Measurements from ENCODE around the gene C8G. TPM values are rescaled to one million over a fixed set of nuclear protein-coding genes. Genes with fewer than 3 reads are reported as not detected.

C8G gene
- total and polyA plus RNA-seq, 3 experiments from 2014 or later, result 0.96 TPM; not detected in 2

DNA sequence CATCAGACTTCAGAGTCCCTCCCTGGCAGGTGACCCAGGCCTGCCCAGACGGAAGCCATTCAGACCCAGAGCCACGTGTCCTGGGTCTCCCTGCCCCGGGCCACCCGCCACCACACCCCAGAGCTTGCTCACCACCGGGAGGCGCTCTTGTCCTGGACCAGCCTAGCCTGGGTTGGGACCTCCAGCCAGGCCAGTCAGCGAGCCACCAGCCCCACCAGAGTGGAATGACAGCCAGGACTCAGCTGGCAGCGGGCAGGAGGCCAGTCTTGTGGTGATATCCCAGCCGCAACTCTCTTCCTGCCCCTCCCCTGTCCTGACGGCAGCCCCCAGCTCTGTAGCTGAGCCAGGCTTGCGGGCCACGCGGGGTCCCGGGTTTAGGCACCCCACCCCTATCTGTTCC lies 30.6 kb downstream of the C8G start:
- no peaks in the 10 kb centered on the region for H3K9me3 Mint-ChIP-seq
- peaks cover 26% of the 10 kb centered on the region for H3K4me1 ChIP-seq (ENCODE audit: insufficient read depth, low read length)
- POLR2A ChIA-PET, result interaction anchor here (1.0 to 3.0 kb wide), 7 partner anchors 10 to 54 kb away, joined by 3 to 11 read pairs (median 6); partner anchors contain the start of genes CLIC3 and PAXX
- H3K36me3 ChIP-seq (ENCODE audit: insufficient read depth, low read length), result no peaks in the 10 kb centered on the region
- peak in 2 of 5 donors; percentile 30 to 63 for DNase-seq
- no peaks in the 10 kb centered on the region for H3K9me3 ChIP-seq (ENCODE audit: low read length)
- CTCF ChIA-PET, result interaction anchor here (0.9 to 4.6 kb wide), 18 partner anchors 9 to 183 kb away, joined by 3 to 30 read pairs (median 6); partner anchors contain the start of genes AJM1, C8G, CLIC3 and FBXW5
- H3K27ac Mint-ChIP-seq, result peak overlapping the region in 7 of 8 donors; percentile 48 to 85 (median 76)
- no peak overlapping the region for H3K27ac ChIP-seq (ENCODE audit: low read depth, low read length)
- no peaks in the 10 kb centered on the region for H3K36me3 Mint-ChIP-seq
- peaks cover 21 to 45% (median 24%) of the 10 kb centered on the region in 3 donors for H3K4me1 Mint-ChIP-seq
- peaks cover 0 to 5% of the 10 kb centered on the region in 2 donors for H3K27me3 Mint-ChIP-seq
- H3K4me3 ChIP-seq (ENCODE audit: low read length), result no peak overlapping the region
- peak overlapping the region; percentile 63 to 85 (median 70) for H3K4me3 Mint-ChIP-seq
- no peaks in the 10 kb centered on the region for H3K27me3 ChIP-seq (ENCODE audit: insufficient read depth, low read length, poor library complexity, severe bottlenecking)

- Mint-ChIP-seq H3K4me3 (peak within 1 kb of the TSS; percentile 63 to 85 (median 70)), H3K36me3 (no peaks in the 10 kb centered on the region), H3K27me3 (peaks cover 0 to 5% of the 10 kb centered on the region in 2 donors), H3K4me1 (peaks cover 21 to 47% (median 24%) of the 10 kb centered on the region in 3 donors), H3K9me3 (no peaks in the 10 kb centered on the region), H3K27ac (peak within 1 kb of the TSS in 4 of 8 donors; percentile 35 to 56 (median 46))
- Histone ChIP-seq H3K27ac (ENCODE audit: low read depth, low read length) (no peak within 1 kb of the TSS), H3K4me1 (ENCODE audit: insufficient read depth, low read length) (peaks cover 26% of the 10 kb centered on the region), H3K4me3 (ENCODE audit: low read length) (no peak within 1 kb of the TSS), H3K9me3 (ENCODE audit: low read length) (no peaks in the 10 kb centered on the region), H3K36me3 (ENCODE audit: insufficient read depth, low read length) (no peaks in the 10 kb centered on the region), H3K27me3 (ENCODE audit: insufficient read depth, low read length, poor library complexity, severe bottlenecking) (no peaks in the 10 kb centered on the region)
- ChIA-PET POLR2A (no interaction called here), CTCF (interaction anchor here (1.5 to 4.6 kb wide), 4 partner anchors 15 to 53 kb away, joined by 5 to 21 read pairs (median 11); partner anchors contain the start of genes C8G, FBXW5 and PAXX)
- no peak for DNase-seq
These were observed 32.2 kb downstream of the C8G start, which contains the start of gene PTGDS for GRCh38 chr9:136977223-136977622. Gene PTGDS, plus strand, starts transcription at chr9:136977504. Its CDS starts 75 bp downstream, at chr9:136977579.

GRCh38 chr9:136977649-136978072 lies 32.6 kb downstream of the C8G start:
- CTCF ChIA-PET, result interaction anchor here (1.3 to 2.0 kb wide), 2 partner anchors 27 to 51 kb away, joined by 5 read pairs; no protein-coding TSS in a partner anchor
- H3K36me3 Mint-ChIP-seq, result no peaks in the 10 kb centered on the region
- H3K9me3 Mint-ChIP-seq, result no peaks in the 10 kb centered on the region
- DNase-seq, result no peak
- peaks cover 0 to 5% of the 10 kb centered on the region in 2 donors for H3K27me3 Mint-ChIP-seq
- POLR2A ChIA-PET, result interaction anchor here (1.0 to 1.6 kb wide), 4 partner anchors 12 to 28 kb away, joined by 3 to 12 read pairs (median 7); partner anchors contain the start of genes CLIC3 and PAXX
- Histone ChIP-seq H3K27me3 (ENCODE audit: insufficient read depth, low read length, poor library complexity, severe bottlenecking) (no peaks in the 10 kb centered on the region), H3K27ac (ENCODE audit: low read depth, low read length) (no peak overlapping the region), H3K4me1 (ENCODE audit: insufficient read depth, low read length) (peaks cover 26% of the 10 kb centered on the region), H3K4me3 (ENCODE audit: low read length) (no peak overlapping the region), H3K36me3 (ENCODE audit: insufficient read depth, low read length) (no peaks in the 10 kb centered on the region), H3K9me3 (ENCODE audit: low read length) (no peaks in the 10 kb centered on the region)
- H3K4me1 Mint-ChIP-seq, result peaks cover 21 to 47% (median 24%) of the 10 kb centered on the region in 3 donors
- no peak overlapping the region for H3K27ac Mint-ChIP-seq
- peak overlapping the region in 5 of 7 donors; percentile 23 to 61 (median 44) for H3K4me3 Mint-ChIP-seq

DNA sequence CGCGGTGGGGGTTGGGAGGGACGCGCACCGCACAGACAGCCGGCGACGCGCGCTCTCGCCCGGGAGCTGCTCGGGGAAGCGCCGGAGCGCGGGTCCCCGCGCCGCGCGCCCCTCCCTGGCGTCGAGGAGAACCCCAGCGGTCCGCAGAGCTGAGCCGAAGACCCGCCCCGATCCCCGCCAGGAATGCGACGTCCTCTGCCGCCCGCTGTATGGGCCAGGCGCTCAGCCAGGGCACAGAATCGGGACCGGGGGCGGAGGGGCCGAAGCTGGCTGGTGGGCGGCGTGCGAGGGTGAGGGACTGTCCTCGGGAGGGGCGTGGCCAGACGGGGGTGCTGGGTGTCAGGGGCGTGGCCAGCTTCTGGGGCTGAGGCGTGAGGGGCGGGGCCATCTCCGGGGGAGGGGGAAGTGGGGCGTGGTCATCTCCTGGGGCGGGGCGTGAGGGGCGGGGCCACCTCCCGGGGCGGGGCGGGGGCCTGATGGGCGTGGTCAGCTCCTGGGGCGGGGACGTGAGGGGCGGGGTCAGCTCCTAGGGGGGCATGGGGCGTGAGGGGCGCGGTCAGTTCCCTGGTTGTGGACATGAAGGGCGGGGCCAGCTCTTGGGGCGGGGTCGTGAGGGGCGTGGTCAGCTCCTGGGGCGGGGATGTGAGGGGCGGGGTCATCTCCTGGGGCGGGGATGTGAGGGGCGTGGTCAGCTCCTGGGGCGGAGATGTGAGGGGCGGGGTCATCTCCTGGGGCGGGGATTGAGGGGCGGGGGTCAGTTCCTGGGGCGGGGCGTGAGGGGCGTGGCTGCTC lies 33.2 kb downstream of the C8G start:
- no peak overlapping the region for H3K27ac Mint-ChIP-seq

GRCh38 chr9:136978865-136979544 lies 34.0 kb downstream of the C8G start:
- no peak overlapping the region for H3K27ac ChIP-seq (ENCODE audit: low read depth, low read length)
- no peaks in the 10 kb centered on the region for H3K9me3 ChIP-seq (ENCODE audit: low read length)
- H3K36me3 ChIP-seq (ENCODE audit: insufficient read depth, low read length), result no peaks in the 10 kb centered on the region
- H3K9me3 Mint-ChIP-seq, result no peaks in the 10 kb centered on the region
- CTCF ChIA-PET, result interaction anchor here (1.3 to 2.0 kb wide), 2 partner anchors 28 to 50 kb away, joined by 5 read pairs; no protein-coding TSS in a partner anchor
- POLR2A ChIA-PET, result interaction anchor here (1.6 kb wide), 2 partner anchors 13 to 17 kb away, joined by 11 to 12 read pairs; partner anchors contain the start of genes CLIC3 and PAXX
- no peak overlapping the region for H3K4me3 Mint-ChIP-seq
- H3K4me1 ChIP-seq (ENCODE audit: insufficient read depth, low read length), result peaks cover 24% of the 10 kb centered on the region
- H3K4me1 Mint-ChIP-seq, result peaks cover 24 to 46% (median 26%) of the 10 kb centered on the region in 3 donors
- H3K4me3 ChIP-seq (ENCODE audit: low read length), result no peak overlapping the region
- H3K27ac Mint-ChIP-seq, result no peak overlapping the region
- no peaks in the 10 kb centered on the region for H3K36me3 Mint-ChIP-seq
- peak in 1 of 5 donors; percentile 40 for DNase-seq
- no peaks in the 10 kb centered on the region for H3K27me3 ChIP-seq (ENCODE audit: insufficient read depth, low read length, poor library complexity, severe bottlenecking)
- peaks cover 4 to 8% of the 10 kb centered on the region in 2 donors for H3K27me3 Mint-ChIP-seq

More for the DNA sequence above, 33.2 kb downstream of the C8G start:
- peak; percentile 68 to 85 (median 79) for DNase-seq
- Mint-ChIP-seq H3K27me3 (peaks cover 0 to 5% of the 10 kb centered on the region in 2 donors), H3K4me1 (peaks cover 21 to 47% (median 24%) of the 10 kb centered on the region in 3 donors), H3K9me3 (no peaks in the 10 kb centered on the region), H3K36me3 (no peaks in the 10 kb centered on the region), H3K4me3 (peak overlapping the region in 4 of 7 donors; percentile 52 to 66 (median 61))
- Histone ChIP-seq H3K4me3 (ENCODE audit: low read length) (no peak overlapping the region), H3K36me3 (ENCODE audit: insufficient read depth, low read length) (no peaks in the 10 kb centered on the region), H3K9me3 (ENCODE audit: low read length) (no peaks in the 10 kb centered on the region), H3K27ac (ENCODE audit: low read depth, low read length) (no peak overlapping the region), H3K27me3 (ENCODE audit: insufficient read depth, low read length, poor library complexity, severe bottlenecking) (no peaks in the 10 kb centered on the region), H3K4me1 (ENCODE audit: insufficient read depth, low read length) (peaks cover 26% of the 10 kb centered on the region)
- ChIA-PET POLR2A (interaction anchor here (0.7 to 1.6 kb wide), 5 partner anchors 13 to 29 kb away, joined by 3 to 12 read pairs (median 5); partner anchors contain the start of genes CLIC3 and PAXX), CTCF (interaction anchor here (1.3 to 2.0 kb wide), 2 partner anchors 27 to 51 kb away, joined by 5 read pairs; no protein-coding TSS in a partner anchor)

GRCh38 chr9:136979769-136980587 lies 34.9 kb downstream of the C8G start:
- H3K4me3 Mint-ChIP-seq, result no peak overlapping the region
- no peaks in the 10 kb centered on the region for H3K9me3 Mint-ChIP-seq
- peaks cover 18 to 42% (median 21%) of the 10 kb centered on the region in 3 donors for H3K4me1 Mint-ChIP-seq
- no peaks in the 10 kb centered on the region for H3K36me3 Mint-ChIP-seq
- no peak overlapping the region for H3K4me3 ChIP-seq (ENCODE audit: low read length)
- no peak overlapping the region for H3K27ac ChIP-seq (ENCODE audit: low read depth, low read length)
- peaks cover 14% of the 10 kb centered on the region for H3K4me1 ChIP-seq (ENCODE audit: insufficient read depth, low read length)
- no peaks in the 10 kb centered on the region for H3K27me3 ChIP-seq (ENCODE audit: insufficient read depth, low read length, poor library complexity, severe bottlenecking)
- H3K9me3 ChIP-seq (ENCODE audit: low read length), result no peaks in the 10 kb centered on the region
- no peak for DNase-seq
- ChIA-PET POLR2A (no interaction called here), CTCF (no interaction called here)
- H3K27me3 Mint-ChIP-seq, result peaks cover 6 to 9% of the 10 kb centered on the region in 2 donors
- H3K27ac Mint-ChIP-seq, result no peak overlapping the region
- no peaks in the 10 kb centered on the region for H3K36me3 ChIP-seq (ENCODE audit: insufficient read depth, low read length)
